SK-N-DZ (cell line): ENCODE results near the gene TMC7. TPM values are rescaled to one million over a fixed set of nuclear protein-coding genes. Genes with fewer than 3 reads are reported as not detected.
A peak's percentile ranks its signal among the peaks of the same experiment; 100 is the strongest.
"Not testable (repeated sequence)": the region's sequence is repeated elsewhere in the genome, so short reads cannot be mapped to it uniquely, and the experiment has no call there.

Experiments used
- DNase-seq: peaks from one replicate; pipeline ENCODE4 v3.0.0-alpha.2; 2015; ENCODE audit warnings: low spot score
- polyA plus RNA-seq, 2 experiments: library from polyadenylated mRNA; depleted of rRNA; stranded (reverse); fragments of >200 nt; gene quantifications; 2 replicates each; pipeline ENCODE4 v1.2.3, GENCODE V29; 2014

The TMC7 gene
- 0.53 and 1.6 TPM in 2 replicates for polyA plus RNA-seq (2014; cell fraction: cytosol; rRNA removed)
- 0.88 and 3.1 TPM in 2 replicates for polyA plus RNA-seq (2014; cell fraction: nucleus; rRNA removed)

DNA sequence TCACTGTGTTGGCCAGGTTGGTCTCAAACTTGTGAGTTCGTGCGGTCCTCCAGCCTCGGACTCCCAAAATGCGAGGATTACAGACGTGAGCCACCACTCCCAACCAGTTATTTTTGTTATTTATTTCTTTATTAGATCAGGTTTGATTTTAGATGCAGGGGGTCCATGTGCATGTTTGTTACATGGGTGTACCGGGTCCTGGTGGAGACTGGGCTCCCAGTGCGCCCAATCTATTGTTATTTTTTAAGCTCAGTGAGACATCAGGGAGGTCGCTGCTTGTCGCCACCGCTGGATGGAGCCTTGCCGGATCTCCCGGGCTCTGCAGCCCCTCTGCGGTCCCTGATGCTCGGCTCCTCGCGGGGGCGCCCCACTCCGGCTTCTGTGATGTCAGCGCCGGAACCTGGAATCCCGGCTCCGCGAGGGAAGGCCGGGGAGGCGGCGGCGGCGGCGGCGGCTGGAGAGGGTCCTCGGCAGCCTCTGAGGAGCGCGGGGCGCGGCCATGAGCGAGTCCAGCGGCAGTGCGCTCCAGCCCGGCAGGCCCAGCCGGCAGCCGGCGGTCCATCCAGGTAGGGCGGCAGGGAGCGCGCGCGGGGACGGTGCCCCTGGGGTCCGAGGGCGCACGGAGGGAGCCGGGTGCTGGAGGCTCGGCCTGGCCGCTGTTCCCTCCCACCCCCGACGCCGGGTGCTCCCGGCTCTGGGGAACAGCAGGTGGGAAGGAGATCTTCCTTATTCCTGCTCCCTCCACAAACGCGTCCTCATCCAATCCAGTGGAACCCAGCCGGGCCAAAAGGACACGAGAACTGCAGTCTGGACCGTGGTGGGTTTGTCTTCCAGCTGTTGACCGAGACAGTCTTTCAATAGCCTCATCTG lies at the start of gene TMC7:
TMC7 (plus strand) TSS at position 370 of the 870 bp plus-strand sequence; CDS start at position 500, 130 bp downstream.
- peak; percentile 89 for DNase-seq

DNA sequence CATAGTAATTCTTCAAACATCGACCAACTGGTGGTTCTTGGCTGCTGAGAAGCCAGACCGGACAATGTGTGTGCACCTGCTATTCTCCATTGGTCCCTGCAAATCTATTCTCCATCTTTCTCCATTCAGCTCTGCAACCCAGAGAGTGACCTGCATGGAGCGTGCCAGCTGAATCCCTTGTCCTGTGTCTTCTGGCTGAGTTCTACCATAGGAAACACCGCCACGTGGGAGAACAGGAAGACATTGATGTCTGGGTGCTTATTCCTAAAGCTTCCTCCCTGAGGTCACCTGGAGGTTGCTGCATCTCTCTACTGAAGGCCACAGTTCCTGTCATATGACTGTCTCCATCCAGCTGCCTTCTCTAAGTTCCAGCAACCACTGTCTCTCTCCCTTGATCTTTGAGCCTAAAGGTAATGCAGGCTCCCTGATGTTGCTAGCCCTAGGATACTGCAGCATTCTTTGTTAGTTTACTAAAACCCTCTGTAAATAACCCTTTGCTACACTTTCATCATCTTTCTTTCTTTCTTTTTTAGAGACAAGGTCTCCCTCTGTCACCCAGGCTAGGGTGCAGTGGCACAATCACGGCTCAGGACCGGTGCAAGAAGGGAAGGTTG lies 46.9 kb upstream of the TMC7 start:
- no peak for DNase-seq

DNA sequence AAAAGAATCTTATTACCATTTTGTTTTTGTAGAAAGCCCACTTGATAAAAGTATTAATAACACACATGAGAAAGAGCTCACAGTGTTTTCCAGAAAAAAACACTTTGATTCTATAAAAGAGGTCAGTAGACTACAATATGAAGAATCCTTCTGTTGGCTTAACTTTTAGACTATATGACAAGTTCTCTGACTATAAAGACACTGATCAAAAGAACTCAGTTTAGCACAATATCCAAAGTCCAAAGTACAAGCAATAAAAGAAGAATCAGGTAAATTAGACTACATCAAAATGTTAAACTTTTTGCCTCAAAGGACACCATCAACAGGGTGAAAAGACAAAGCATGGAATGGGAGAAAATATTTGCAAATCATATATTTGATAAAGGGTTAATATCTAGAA lies 46.3 kb upstream of the TMC7 start:
- no peak for DNase-seq

- DNase-seq: no peak
Observed at GRCh38 chr16:18938986-18939385, 44.7 kb upstream of the TMC7 start.

DNA sequence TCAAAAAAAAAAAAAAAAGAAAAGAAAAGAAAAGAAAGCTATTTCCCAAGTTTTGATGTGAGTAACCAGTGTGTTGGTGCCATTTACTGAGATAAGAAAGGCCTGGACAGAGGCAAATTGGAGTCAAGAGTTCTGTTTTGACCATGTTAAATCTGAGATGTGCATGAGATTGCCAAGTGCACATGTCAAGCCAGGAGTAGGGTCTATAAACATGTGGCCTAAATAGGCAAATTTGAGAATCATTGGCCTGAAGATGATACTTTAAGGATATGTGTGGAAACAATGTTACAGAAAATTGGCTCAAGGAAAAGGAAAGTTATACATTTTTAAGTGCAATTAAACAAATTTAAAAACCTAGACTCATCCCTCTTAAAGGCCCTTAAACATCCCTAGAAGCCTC lies 42.3 kb upstream of the TMC7 start:
- DNase-seq: no peak

GRCh38 chr16:18942061-18942460 lies 41.7 kb upstream of the TMC7 start:
- no peak for DNase-seq

- DNase-seq: no peak
Observed at GRCh38 chr16:18943414-18943813, 40.3 kb upstream of the TMC7 start.

GRCh38 chr16:18945233-18945632 lies 38.5 kb upstream of the TMC7 start:
- no peak for DNase-seq

DNA sequence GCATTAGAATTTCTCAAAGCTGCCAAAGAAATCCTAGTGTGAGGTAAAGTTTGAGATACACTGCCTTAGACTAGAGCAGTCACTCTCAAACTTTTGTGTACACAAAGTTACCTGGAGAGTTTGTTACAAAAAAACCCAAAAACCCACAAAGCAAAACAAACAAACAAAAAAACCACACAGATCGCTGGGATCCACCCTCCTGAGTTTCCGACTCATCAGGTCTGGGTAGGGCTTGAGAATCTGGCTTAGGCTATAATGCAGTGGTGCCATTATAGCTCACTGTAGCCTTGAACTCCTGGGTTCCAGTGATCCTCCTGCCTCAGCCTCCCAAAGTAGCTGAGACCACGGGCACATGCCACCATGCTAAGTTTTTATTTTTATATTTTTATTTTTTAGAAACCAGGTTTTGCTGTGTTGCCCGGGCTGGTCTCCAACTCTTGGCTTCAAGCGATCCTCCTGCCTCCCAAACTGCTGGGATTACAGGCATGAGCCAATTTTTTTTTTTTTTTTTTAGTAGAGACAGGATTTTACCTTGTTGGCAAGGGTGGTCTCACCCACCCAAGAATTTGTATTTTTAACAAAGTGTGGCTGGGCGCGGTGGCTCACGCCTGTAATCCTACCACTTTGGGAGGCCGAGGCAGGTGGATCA lies 35.2 kb upstream of the TMC7 start:
- DNase-seq: no peak

DNA sequence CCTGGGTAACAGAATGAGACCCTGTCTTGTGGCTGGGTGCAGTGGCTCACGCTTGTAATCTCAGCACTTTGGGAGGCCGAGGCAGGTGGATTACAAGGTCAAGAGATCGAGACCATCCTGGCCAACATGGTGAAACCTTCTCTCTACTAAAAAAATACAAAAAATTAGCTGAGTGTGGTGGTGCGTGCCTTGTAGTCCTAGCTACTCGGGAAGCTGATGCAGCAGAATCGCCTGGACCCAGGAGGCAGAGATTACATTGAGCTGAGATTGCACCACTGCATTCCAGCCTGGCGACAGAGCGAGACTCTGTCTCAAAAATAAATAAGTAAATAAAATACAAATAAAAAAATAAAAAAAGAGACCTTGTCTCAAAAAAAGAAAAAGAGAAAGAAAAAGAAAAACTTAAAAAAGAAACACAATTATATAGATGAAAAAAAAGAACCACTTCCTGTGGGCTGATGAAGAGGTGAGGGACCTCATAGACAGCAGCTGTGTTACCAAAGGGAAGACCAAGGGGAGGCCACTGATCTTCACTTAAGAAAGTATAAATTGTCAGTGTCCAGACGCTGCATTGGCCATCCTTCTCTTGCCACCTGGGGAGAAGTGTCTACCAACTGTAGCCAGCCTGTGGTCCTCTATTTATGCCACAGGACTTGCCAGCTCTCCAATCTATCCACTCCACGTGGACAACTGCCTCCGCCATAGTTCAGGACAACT lies 33.1 kb upstream of the TMC7 start:
- no peak for DNase-seq

GRCh38 chr16:18953547-18953946 lies 30.2 kb upstream of the TMC7 start:
- DNase-seq: no peak

GRCh38 chr16:18955874-18956580 lies 27.7 kb upstream of the TMC7 start:
- DNase-seq: not testable (repeated sequence)

GRCh38 chr16:18956658-18957241 lies 27.0 kb upstream of the TMC7 start:
- not testable (repeated sequence) for DNase-seq

DNA sequence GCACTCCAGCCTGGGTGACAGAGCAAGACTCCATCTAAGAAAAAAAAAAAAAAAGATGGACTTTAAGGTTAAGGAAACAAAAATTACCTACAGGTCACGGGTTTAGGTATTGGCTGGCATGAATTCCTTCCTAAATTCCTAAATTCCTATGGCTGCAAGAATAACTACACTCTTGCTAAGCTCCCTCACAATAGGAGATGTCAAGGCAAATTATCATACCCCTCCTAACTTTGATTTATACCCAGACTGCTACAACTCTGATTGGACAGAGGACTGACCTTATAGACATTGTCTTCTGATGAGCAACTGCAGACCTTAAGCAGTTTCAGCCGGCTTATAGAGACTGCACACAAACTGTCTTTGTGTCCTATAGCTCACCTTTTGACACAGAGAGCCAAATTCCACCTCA lies 25.1 kb upstream of the TMC7 start:
- DNase-seq: no peak

- DNase-seq: no peak
Observed at GRCh38 chr16:18959031-18959505, 24.7 kb upstream of the TMC7 start.

GRCh38 chr16:18965555-18965954 lies 18.2 kb upstream of the TMC7 start:
- no peak for DNase-seq

- no peak for DNase-seq
Observed at GRCh38 chr16:18966791-18967190, 16.9 kb upstream of the TMC7 start.

DNA sequence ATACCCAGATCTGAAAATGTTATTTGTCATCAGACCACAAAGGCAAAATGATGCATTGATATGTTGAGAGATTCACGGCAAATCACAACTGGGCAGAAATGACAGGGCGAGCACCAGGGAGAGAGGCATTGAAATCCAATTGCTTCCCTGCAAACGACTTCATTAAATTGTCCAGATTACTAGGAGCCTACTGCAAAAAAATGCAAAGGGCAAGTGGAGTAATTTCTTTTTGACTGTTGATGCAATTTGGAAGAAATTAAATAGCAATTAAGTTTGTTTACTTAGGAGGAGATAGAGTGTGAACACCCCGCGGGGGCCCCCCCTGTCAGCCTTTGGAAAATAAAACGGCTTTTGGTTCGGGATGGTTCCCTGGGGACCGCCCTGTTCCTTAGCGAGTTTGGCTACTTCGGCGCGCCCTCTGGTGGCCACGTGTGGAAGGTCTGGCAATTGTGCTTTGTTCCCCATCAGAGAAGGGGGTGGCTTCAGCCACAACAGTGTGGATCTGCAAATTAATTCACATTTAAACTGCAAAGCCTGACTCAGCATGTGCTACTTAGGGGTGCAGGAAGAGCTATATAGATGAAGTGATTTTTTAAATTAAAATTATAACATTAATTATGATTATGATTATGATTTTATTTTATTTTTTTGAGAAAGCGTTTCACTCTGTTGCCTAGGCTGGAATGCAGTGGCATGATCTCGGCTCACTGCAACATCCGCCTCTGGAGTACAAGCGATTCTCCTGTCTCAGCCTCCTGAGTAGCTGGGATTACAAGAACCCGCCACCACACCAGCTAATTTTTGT lies 14.5 kb upstream of the TMC7 start:
- peak; percentile 83 for DNase-seq

DNA sequence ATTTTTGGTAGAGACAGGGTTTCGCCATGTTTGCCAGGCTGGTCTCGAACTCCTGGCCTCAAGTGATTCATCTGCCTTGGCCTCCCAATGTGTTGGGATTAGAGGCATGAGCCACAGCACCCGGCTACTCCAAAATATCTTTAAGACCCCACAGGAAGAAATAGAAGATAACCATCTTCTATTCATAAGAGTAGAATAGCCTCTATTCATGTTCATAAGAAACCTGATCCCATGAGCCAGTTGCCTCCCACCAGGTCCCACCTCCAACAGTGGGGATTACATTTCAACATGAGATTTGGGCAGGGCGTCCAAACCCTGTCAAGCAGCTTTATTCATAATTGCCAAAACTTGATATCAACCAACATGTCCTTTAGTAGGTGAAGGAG lies 13.9 kb upstream of the TMC7 start:
- no peak for DNase-seq

GRCh38 chr16:18975109-18975508 lies 8.6 kb upstream of the TMC7 start:
- DNase-seq: no peak
